MCF 10A (cell line): ENCODE results near the gene TBC1D17. TPM values are rescaled to one million over a fixed set of nuclear protein-coding genes. Genes with fewer than 3 reads are reported as not detected.
A peak's percentile ranks its signal among the peaks of the same experiment; 100 is the strongest.

Experiments
- Bru-seq: library from RNA; stranded (reverse); fragments of 400-500 nt; gene quantifications from one replicate; lab custom pipeline; 2021; lab: Mats Ljungman, UMichigan
- BruChase-seq, 2 experiments: library from RNA; stranded (reverse); fragments of 400-500 nt; gene quantifications; one replicate each; lab custom pipeline; 2021; lab: Mats Ljungman, UMichigan
- BruUV-seq: library from RNA; stranded (reverse); fragments of 400-500 nt; replicated peaks from 2 replicates; lab custom pipeline; 2021; lab: Mats Ljungman, UMichigan
- CTCF ChIA-PET: fragments of 300-600 bp; sonication (Branson Sonifier 250); formaldehyde crosslinking; extraction: SDS; loops from one replicate; lab custom pipeline; 2021; ENCODE audit warnings: antibody characterized with exemption, inconsistent platforms; lab: Yijun Ruan, JAX
- POLR2A ChIA-PET: fragments of 300-600, 350-650 bp; sonication (Branson Sonifier 250); formaldehyde crosslinking; extraction: SDS; loops from one replicate; lab custom pipeline; 2020; ENCODE audit warnings: antibody characterized with exemption, inconsistent platforms; lab: Yijun Ruan, JAX
- DNase-seq: peaks from one replicate; pipeline ENCODE4 v3.0.0-alpha.2; 2018; ENCODE audit not compliant: unreplicated experiment
- H3K27ac Mint-ChIP-seq: one replicate; pipeline ENCODE4 v1.8.0; 2022; ENCODE audit warnings: mild to moderate bottlenecking, low read depth, mixed read lengths; ENCODE audit not compliant: unreplicated experiment
- H3K27me3 Mint-ChIP-seq: one replicate; pipeline ENCODE4 v1.8.0; 2022; ENCODE audit warnings: mixed read lengths; ENCODE audit not compliant: insufficient read depth, unreplicated experiment
- H3K36me3 Mint-ChIP-seq: one replicate; pipeline ENCODE4 v1.8.0; 2022; ENCODE audit warnings: mild to moderate bottlenecking, moderate library complexity, mixed read lengths; ENCODE audit not compliant: insufficient read depth, unreplicated experiment
- H3K4me1 Mint-ChIP-seq: one replicate; pipeline ENCODE4 v1.8.0; 2022; ENCODE audit warnings: mixed read lengths; ENCODE audit not compliant: insufficient read depth, unreplicated experiment
- H3K4me3 Mint-ChIP-seq: one replicate; pipeline ENCODE4 v1.8.0; 2022; ENCODE audit warnings: mild to moderate bottlenecking, moderate library complexity, mixed read lengths; ENCODE audit not compliant: unreplicated experiment
- H3K9me3 Mint-ChIP-seq: one replicate; pipeline ENCODE4 v1.8.0; 2022; ENCODE audit warnings: mixed read lengths; ENCODE audit not compliant: unreplicated experiment
- CTCF ChIP-seq: fragments of 200-600 bp; IDR thresholded peaks from one replicate; pipeline ENCODE4 v1.8.0; 2022; ENCODE audit warnings: antibody characterized with exemption, mild to moderate bottlenecking; ENCODE audit not compliant: unreplicated experiment
- intact Hi-C: fragments of 100-400 bp; cut with micrococcal nuclease; formaldehyde crosslinking; loops from 2 replicates; pipeline ENCODE4 v1.14.1; 2022
- long read RNA-seq: library from polyadenylated mRNA; stranded (forward); transcript quantifications from one replicate; pipeline ENCODE4 v2.0.0, GENCODE V29; 2022
- total RNA-seq: library from RNA; stranded (reverse); gene quantifications from 2 replicates; pipeline ENCODE4 v1.2.3, GENCODE V29; 2022

Gene TBC1D17
- total RNA-seq = 25.2 and 25.5 TPM in 2 replicates
- percentile 60 among the genes with signal in this experiment for Bru-seq, nascent RNA
- percentile 79 among the genes with signal in this experiment for BruChase-seq, experiment 1, labeled RNA remaining after a 6-hour chase
- percentile 71 among the genes with signal in this experiment for BruChase-seq, experiment 2, labeled RNA remaining after a 2-hour chase
- long read RNA-seq, transcript TBC1D17-201 (17 exons, 2,366 nt) = major isoform, 26 of 47 reads
- long read RNA-seq, partial matches to known transcripts = 6 of 47 reads
- long read RNA-seq, other reads (novel, unspliced or antisense) = 15 of 47 reads

- peak; percentile 100 for DNase-seq
- intact Hi-C loops = loop anchor here (2.0 kb wide), 1 partner anchor 52 kb away; the partner anchor contains the start of genes ATF5 and NUP62
- Mint-ChIP-seq H3K9me3 (no peaks in the 10 kb centered on the region), H3K36me3 (peaks cover 53% of the 10 kb centered on the region), H3K4me3 (no peak within 1 kb of the TSS), H3K4me1 (peaks cover 10% of the 10 kb centered on the region), H3K27me3 (no peaks in the 10 kb centered on the region), H3K27ac (no peak within 1 kb of the TSS)
- no peak for TF ChIP-seq CTCF
- BruUV-seq = TSS peak; percentile 55
- ChIA-PET CTCF (no interaction called here), POLR2A (interaction anchor here (0.7 to 4.0 kb wide), 23 partner anchors 11 to 634 kb away, joined by 3 to 78 read pairs (median 8); partner anchors contain the start of genes AP2A1, ATF5, BCL2L12 and FUZ)
These were observed at the start of gene TBC1D17, which contains the start of gene AKT1S1 for GRCh38 chr19:49877020-49877878. Gene TBC1D17 (plus strand): TSS chr19:49877702. CDS start chr19:49877724, 22 bp downstream. Gene AKT1S1 (minus strand): TSS chr19:49877355. CDS start chr19:49873295, 4,060 bp downstream.

- peaks cover 44% of the 10 kb centered on the region for H3K36me3 Mint-ChIP-seq
- H3K27ac Mint-ChIP-seq = no peak overlapping the region
- no peak for TF ChIP-seq CTCF
- H3K9me3 Mint-ChIP-seq = no peaks in the 10 kb centered on the region
- DNase-seq = no peak
- no peaks in the 10 kb centered on the region for H3K4me1 Mint-ChIP-seq
- no peak overlapping the region for H3K4me3 Mint-ChIP-seq
- intact Hi-C loops = no loop called here
- ChIA-PET POLR2A (interaction anchor here (0.8 kb wide), 1 partner anchor 63 kb away, joined by 6 read pairs; no protein-coding TSS in a partner anchor), CTCF (no interaction called here)
- no peaks in the 10 kb centered on the region for H3K27me3 Mint-ChIP-seq
- no TSS peak for BruUV-seq
These were observed 48.3 kb upstream of the TBC1D17 start for GRCh38 chr19:49829200-49829599.

- H3K27ac Mint-ChIP-seq = no peak overlapping the region
- POLR2A ChIA-PET = interaction anchor here (0.8 kb wide), 1 partner anchor 64 kb away, joined by 6 read pairs; no protein-coding TSS in a partner anchor
- CTCF ChIA-PET = interaction anchor here (0.5 to 1.1 kb wide), 2 partner anchors 11 to 32 kb away, joined by 3 read pairs; no protein-coding TSS in a partner anchor
These were observed 47.8 kb upstream of the TBC1D17 start for GRCh38 chr19:49829721-49830120.

More at GRCh38 chr19:49829721-49830120, 47.8 kb upstream of the TBC1D17 start:
- intact Hi-C loops = no loop called here
- no peak for TF ChIP-seq CTCF
- no peak for DNase-seq
- Mint-ChIP-seq H3K4me3 (no peak overlapping the region), H3K9me3 (no peaks in the 10 kb centered on the region), H3K27me3 (no peaks in the 10 kb centered on the region), H3K36me3 (peaks cover 47% of the 10 kb centered on the region), H3K4me1 (no peaks in the 10 kb centered on the region)
- no TSS peak for BruUV-seq
